Measurements from ENCODE around the gene CAPZB. TPM values are rescaled to one million over a fixed set of nuclear protein-coding genes. Genes with fewer than 3 reads are reported as not detected.

Gene CAPZB
- total and polyA plus RNA-seq, 2 donors, result 136 to 255 TPM

- WGBS, result 97% methylated on average over 13 of the region's 13 CpGs
- no peak for DNase-seq (ENCODE audit: low read depth in 6 of 9, low spot score in 9 of 9)
- H3K4me1 ChIP-seq (ENCODE audit: control insufficient read depth in 2 of 2, insufficient read depth in 2 of 2, low read length in 2 of 2), result no peaks in the 10 kb centered on the region
- H3K36me3 ChIP-seq (ENCODE audit: control insufficient read depth in 2 of 2, insufficient read depth in 2 of 2, low read length in 1 of 2), result peaks cover 0 to 4% of the 10 kb centered on the region in 2 donors
- no peak overlapping the region for H3K27ac ChIP-seq (ENCODE audit: low read depth in 1 of 2, low read length in 1 of 2)
- H3K4me3 ChIP-seq (ENCODE audit: low read length in 2 of 2), result no peak overlapping the region
- no peaks in the 10 kb centered on the region for H3K9me3 ChIP-seq (ENCODE audit: control insufficient read depth in 2 of 2, insufficient read depth in 1 of 2, low read length in 1 of 2)
- H3K27me3 ChIP-seq (ENCODE audit: control insufficient read depth in 2 of 2, insufficient read depth in 1 of 2, low read length in 1 of 2), result no peaks in the 10 kb centered on the region
Observed at GRCh38 chr1:19331262-19331878, 154.0 kb downstream of the CAPZB start.

DNA sequence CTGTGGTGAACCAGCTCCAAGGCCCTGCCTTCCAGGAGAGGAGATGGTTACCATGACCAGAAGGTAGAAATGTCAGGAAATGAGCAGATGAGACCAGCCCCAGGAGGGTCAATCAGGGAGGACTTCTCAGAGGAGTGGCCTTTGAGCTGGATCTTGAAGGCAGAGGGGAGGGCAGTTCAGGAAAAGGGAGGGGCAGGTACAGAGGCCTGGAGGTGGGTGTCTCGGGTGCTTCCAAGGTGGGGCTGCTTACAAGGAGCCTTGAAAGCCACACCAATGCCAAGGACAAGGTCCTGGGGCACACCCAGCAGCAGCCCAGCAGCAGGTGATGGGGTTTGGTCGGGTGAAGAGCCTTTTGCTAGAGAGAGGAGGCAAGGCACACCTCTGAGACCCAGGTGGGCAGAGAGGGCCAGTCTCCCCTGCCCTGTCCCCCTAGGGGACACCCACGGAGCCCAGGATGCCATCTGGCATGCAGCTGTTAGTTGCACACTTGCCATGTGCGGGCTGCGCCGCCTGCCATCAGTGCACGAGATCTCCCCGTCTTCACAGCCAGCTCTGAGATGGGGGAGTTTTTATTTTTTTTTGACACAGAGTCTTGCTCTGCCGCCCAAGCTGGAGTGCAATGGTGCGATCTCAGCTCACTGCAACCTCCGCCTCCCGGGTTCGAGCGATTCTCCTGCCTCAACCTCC lies 154.7 kb downstream of the CAPZB start:
- WGBS, result 96% methylated on average over 14 of the region's 14 CpGs
- Histone ChIP-seq H3K4me3 (ENCODE audit: low read length in 2 of 2) (no peak overlapping the region), H3K27ac (ENCODE audit: low read depth in 1 of 2, low read length in 1 of 2) (no peak overlapping the region), H3K27me3 (ENCODE audit: control insufficient read depth in 2 of 2, insufficient read depth in 1 of 2, low read length in 1 of 2) (no peaks in the 10 kb centered on the region), H3K36me3 (ENCODE audit: control insufficient read depth in 2 of 2, insufficient read depth in 2 of 2, low read length in 1 of 2) (peaks cover 3 to 4% of the 10 kb centered on the region in 2 donors), H3K9me3 (ENCODE audit: control insufficient read depth in 2 of 2, insufficient read depth in 1 of 2, low read length in 1 of 2) (no peaks in the 10 kb centered on the region), H3K4me1 (ENCODE audit: control insufficient read depth in 2 of 2, insufficient read depth in 2 of 2, low read length in 2 of 2) (no peaks in the 10 kb centered on the region)
- no peak for DNase-seq (ENCODE audit: low read depth in 6 of 9, low spot score in 9 of 9)

GRCh38 chr1:19329611-19330010 lies 155.7 kb downstream of the CAPZB start:
- Histone ChIP-seq H3K36me3 (ENCODE audit: control insufficient read depth in 2 of 2, insufficient read depth in 2 of 2, low read length in 1 of 2) (peaks cover 4 to 5% of the 10 kb centered on the region in 2 donors), H3K27ac (ENCODE audit: low read depth in 1 of 2, low read length in 1 of 2) (no peak overlapping the region), H3K4me1 (ENCODE audit: control insufficient read depth in 2 of 2, insufficient read depth in 2 of 2, low read length in 2 of 2) (no peaks in the 10 kb centered on the region), H3K27me3 (ENCODE audit: control insufficient read depth in 2 of 2, insufficient read depth in 1 of 2, low read length in 1 of 2) (no peaks in the 10 kb centered on the region), H3K9me3 (ENCODE audit: control insufficient read depth in 2 of 2, insufficient read depth in 1 of 2, low read length in 1 of 2) (no peaks in the 10 kb centered on the region), H3K4me3 (ENCODE audit: low read length in 2 of 2) (no peak overlapping the region)
- 97% methylated on average over 5 of the region's 5 CpGs for WGBS
- no peak for DNase-seq (ENCODE audit: low read depth in 6 of 9, low spot score in 9 of 9)

GRCh38 chr1:19329188-19329587 lies 156.2 kb downstream of the CAPZB start:
- DNase-seq (ENCODE audit: low read depth in 6 of 9, low spot score in 9 of 9), result no peak
- H3K9me3 ChIP-seq (ENCODE audit: control insufficient read depth in 2 of 2, insufficient read depth in 1 of 2, low read length in 1 of 2), result no peaks in the 10 kb centered on the region
- H3K36me3 ChIP-seq (ENCODE audit: control insufficient read depth in 2 of 2, insufficient read depth in 2 of 2, low read length in 1 of 2), result peaks cover 4 to 10% of the 10 kb centered on the region in 2 donors
- H3K4me3 ChIP-seq (ENCODE audit: low read length in 2 of 2), result no peak overlapping the region
- H3K27me3 ChIP-seq (ENCODE audit: control insufficient read depth in 2 of 2, insufficient read depth in 1 of 2, low read length in 1 of 2), result no peaks in the 10 kb centered on the region
- 95% methylated on average over 13 of the region's 13 CpGs for WGBS
- H3K27ac ChIP-seq (ENCODE audit: low read depth in 1 of 2, low read length in 1 of 2), result no peak overlapping the region
- H3K4me1 ChIP-seq (ENCODE audit: control insufficient read depth in 2 of 2, insufficient read depth in 2 of 2, low read length in 2 of 2), result no peaks in the 10 kb centered on the region

DNA sequence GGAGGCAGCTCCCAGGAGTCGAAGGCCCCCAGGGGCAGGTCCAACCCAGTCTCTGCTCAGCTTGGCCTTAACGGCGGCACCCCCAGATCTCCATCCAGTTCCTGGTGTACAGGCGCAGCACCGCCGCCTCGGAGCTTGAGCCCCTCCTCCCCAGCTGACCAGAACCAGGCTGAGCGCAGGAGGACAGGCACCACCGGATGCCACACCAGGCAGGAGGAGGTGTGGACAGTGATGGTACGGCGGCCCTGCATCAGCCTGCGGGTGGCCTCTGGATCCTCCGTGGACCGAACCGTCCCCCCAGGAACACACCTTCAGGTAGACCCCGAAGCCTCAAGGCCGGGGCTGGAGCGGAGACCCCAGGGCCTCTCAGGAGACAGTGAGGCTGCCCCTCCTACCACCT lies 156.9 kb downstream of the CAPZB start:
- no peak overlapping the region for H3K27ac ChIP-seq (ENCODE audit: low read depth in 1 of 2, low read length in 1 of 2)
- peaks cover 4 to 12% of the 10 kb centered on the region in 2 donors for H3K36me3 ChIP-seq (ENCODE audit: control insufficient read depth in 2 of 2, insufficient read depth in 2 of 2, low read length in 1 of 2)
- DNase-seq (ENCODE audit: low read depth in 6 of 9, low spot score in 9 of 9), result no peak
- H3K4me1 ChIP-seq (ENCODE audit: control insufficient read depth in 2 of 2, insufficient read depth in 2 of 2, low read length in 2 of 2), result no peaks in the 10 kb centered on the region
- no peaks in the 10 kb centered on the region for H3K9me3 ChIP-seq (ENCODE audit: control insufficient read depth in 2 of 2, insufficient read depth in 1 of 2, low read length in 1 of 2)
- H3K4me3 ChIP-seq (ENCODE audit: low read length in 2 of 2), result no peak overlapping the region
- 99% methylated on average over 18 of the region's 18 CpGs for WGBS
- H3K27me3 ChIP-seq (ENCODE audit: control insufficient read depth in 2 of 2, insufficient read depth in 1 of 2, low read length in 1 of 2), result no peaks in the 10 kb centered on the region

DNA sequence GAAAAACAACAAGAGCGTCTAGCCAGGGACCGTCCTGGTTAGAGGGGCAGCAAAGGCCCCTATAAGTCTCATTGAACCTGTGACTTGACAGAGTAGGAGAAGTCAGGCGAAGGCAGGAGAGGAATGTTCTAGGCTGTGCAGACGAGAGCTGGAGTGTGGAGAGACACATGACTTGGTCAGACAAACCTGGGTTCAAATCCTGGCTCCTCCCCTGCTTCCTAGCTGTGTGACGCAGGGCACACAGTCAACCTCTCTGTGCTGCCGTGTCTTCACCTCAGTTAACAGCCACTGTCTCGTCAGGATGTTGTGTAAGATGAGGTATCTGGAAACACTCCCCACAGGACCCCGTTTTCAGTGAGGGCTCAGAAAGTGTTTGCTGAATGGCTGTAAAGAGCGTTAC lies 157.6 kb downstream of the CAPZB start:
- no peak for DNase-seq (ENCODE audit: low read depth in 6 of 9, low spot score in 9 of 9)
- 97% methylated on average over 9 of the region's 9 CpGs for WGBS
- Histone ChIP-seq H3K27me3 (ENCODE audit: control insufficient read depth in 2 of 2, insufficient read depth in 1 of 2, low read length in 1 of 2) (no peaks in the 10 kb centered on the region), H3K4me1 (ENCODE audit: control insufficient read depth in 2 of 2, insufficient read depth in 2 of 2, low read length in 2 of 2) (no peaks in the 10 kb centered on the region), H3K27ac (ENCODE audit: low read depth in 1 of 2, low read length in 1 of 2) (no peak overlapping the region), H3K9me3 (ENCODE audit: control insufficient read depth in 2 of 2, insufficient read depth in 1 of 2, low read length in 1 of 2) (no peaks in the 10 kb centered on the region), H3K36me3 (ENCODE audit: control insufficient read depth in 2 of 2, insufficient read depth in 2 of 2, low read length in 1 of 2) (peaks cover 4 to 12% of the 10 kb centered on the region in 2 donors), H3K4me3 (ENCODE audit: low read length in 2 of 2) (no peak overlapping the region)

DNA sequence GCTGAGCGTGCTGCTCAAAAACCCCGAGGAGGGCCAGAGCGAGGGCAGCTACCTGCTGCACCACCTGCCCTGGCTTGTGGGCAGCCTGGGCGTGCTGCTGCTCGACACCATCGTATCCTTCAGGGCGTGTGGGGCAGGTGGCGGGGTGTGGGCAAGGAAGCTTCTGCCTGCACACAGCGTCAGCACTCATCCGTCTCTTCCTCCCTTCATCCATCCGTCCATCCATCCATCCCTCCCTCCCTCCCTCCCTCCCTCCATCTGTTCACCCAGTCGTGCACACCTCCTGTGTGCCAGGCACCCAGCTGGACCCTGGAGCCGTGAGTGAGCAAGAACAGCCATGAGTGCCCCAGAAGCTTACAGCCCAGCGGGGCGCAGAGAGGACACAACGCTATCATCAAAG lies 158.0 kb downstream of the CAPZB start:
- H3K4me1 ChIP-seq (ENCODE audit: control insufficient read depth in 2 of 2, insufficient read depth in 2 of 2, low read length in 2 of 2), result no peaks in the 10 kb centered on the region
- H3K36me3 ChIP-seq (ENCODE audit: control insufficient read depth in 2 of 2, insufficient read depth in 2 of 2, low read length in 1 of 2), result peaks cover 4 to 12% of the 10 kb centered on the region in 2 donors
- no peak overlapping the region for H3K4me3 ChIP-seq (ENCODE audit: low read length in 2 of 2)
- WGBS, result 95% methylated on average over 16 of the region's 16 CpGs
- no peaks in the 10 kb centered on the region for H3K9me3 ChIP-seq (ENCODE audit: control insufficient read depth in 2 of 2, insufficient read depth in 1 of 2, low read length in 1 of 2)
- no peaks in the 10 kb centered on the region for H3K27me3 ChIP-seq (ENCODE audit: control insufficient read depth in 2 of 2, insufficient read depth in 1 of 2, low read length in 1 of 2)
- H3K27ac ChIP-seq (ENCODE audit: low read depth in 1 of 2, low read length in 1 of 2), result no peak overlapping the region
- DNase-seq (ENCODE audit: low read depth in 6 of 9, low spot score in 9 of 9), result no peak

GRCh38 chr1:19326748-19327065 lies 158.6 kb downstream of the CAPZB start:
- peaks cover 0 to 4% of the 10 kb centered on the region in 2 donors for H3K9me3 ChIP-seq (ENCODE audit: control insufficient read depth in 2 of 2, insufficient read depth in 1 of 2, low read length in 1 of 2)
- no peak for DNase-seq (ENCODE audit: low read depth in 6 of 9, low spot score in 9 of 9)
- peaks cover 4 to 12% of the 10 kb centered on the region in 2 donors for H3K36me3 ChIP-seq (ENCODE audit: control insufficient read depth in 2 of 2, insufficient read depth in 2 of 2, low read length in 1 of 2)
- no peaks in the 10 kb centered on the region for H3K4me1 ChIP-seq (ENCODE audit: control insufficient read depth in 2 of 2, insufficient read depth in 2 of 2, low read length in 2 of 2)
- H3K4me3 ChIP-seq (ENCODE audit: low read length in 2 of 2), result no peak overlapping the region
- 86% methylated on average over 6 of the region's 6 CpGs for WGBS
- H3K27ac ChIP-seq (ENCODE audit: low read depth in 1 of 2, low read length in 1 of 2), result no peak overlapping the region
- H3K27me3 ChIP-seq (ENCODE audit: control insufficient read depth in 2 of 2, insufficient read depth in 1 of 2, low read length in 1 of 2), result no peaks in the 10 kb centered on the region

DNA sequence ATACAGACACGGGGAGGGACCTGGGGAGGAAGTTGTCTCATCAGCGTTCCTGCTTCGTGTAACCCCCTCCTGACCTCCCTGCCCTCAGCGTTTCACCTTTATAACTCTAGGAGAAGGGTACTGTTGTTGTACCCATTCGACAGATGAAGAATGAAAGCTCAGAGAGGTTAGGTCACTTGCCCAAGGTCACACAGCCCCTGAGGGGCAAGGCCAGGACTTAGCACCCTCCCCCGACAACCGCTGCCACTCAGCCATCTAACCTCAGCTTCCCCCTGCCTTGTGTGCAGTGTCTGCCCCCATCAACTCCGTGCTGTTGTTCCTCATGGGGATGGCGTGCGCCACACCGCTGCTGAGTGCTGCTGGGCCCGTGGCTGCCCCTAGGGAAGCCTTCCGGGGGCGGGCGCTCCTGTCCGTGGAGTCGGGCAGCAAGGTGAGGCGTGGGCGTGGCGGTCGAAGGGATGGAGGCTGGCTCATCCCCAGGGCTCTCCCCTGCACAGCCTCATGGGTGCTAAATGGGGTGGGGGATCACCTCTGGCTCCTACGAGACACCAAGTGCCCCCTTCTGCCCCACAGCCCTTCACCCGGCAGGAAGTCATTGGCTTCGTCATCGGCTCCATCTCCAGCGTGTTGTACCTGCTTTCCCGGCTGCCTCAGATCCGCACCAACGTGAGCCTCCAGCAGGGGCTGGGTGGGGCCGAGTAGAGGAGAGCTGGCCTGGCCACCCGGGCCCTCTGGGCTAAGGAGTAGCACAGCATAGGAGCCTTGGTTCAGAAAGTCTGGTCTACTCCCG lies 159.2 kb downstream of the CAPZB start:
- Histone ChIP-seq H3K9me3 (ENCODE audit: control insufficient read depth in 2 of 2, insufficient read depth in 1 of 2, low read length in 1 of 2) (peaks cover 0 to 4% of the 10 kb centered on the region in 2 donors), H3K27ac (ENCODE audit: low read depth in 1 of 2, low read length in 1 of 2) (no peak overlapping the region), H3K27me3 (ENCODE audit: control insufficient read depth in 2 of 2, insufficient read depth in 1 of 2, low read length in 1 of 2) (no peaks in the 10 kb centered on the region), H3K4me3 (ENCODE audit: low read length in 2 of 2) (no peak overlapping the region), H3K4me1 (ENCODE audit: control insufficient read depth in 2 of 2, insufficient read depth in 2 of 2, low read length in 2 of 2) (no peaks in the 10 kb centered on the region), H3K36me3 (ENCODE audit: control insufficient read depth in 2 of 2, insufficient read depth in 2 of 2, low read length in 1 of 2) (peaks cover 4 to 12% of the 10 kb centered on the region in 2 donors)
- WGBS, result 95% methylated on average over 32 of the region's 32 CpGs
- DNase-seq (ENCODE audit: low read depth in 6 of 9, low spot score in 9 of 9), result no peak
